Right atrium auricular region (tissue), 2 donors: ENCODE measurements around the gene DOK7. TPM values are rescaled to one million over a fixed set of nuclear protein-coding genes. Genes with fewer than 3 reads are reported as not detected.

Source experiments
- DNase-seq: peaks from one replicate; pipeline ENCODE4 v3.0.0-alpha.2; 2019; ENCODE audit warnings: low spot score
- H3K27ac ChIP-seq, 2 donors: fragments of 200-600 bp; sonication (generic); 1 replicate in 1 of 2; 2 replicates in 1 of 2; pipeline ENCODE4 v1.5.1; 2016 to 2019
- H3K27me3 ChIP-seq, 2 donors: fragments of 200-600 bp; sonication (generic); one replicate each; pipeline versions ENCODE4 v1.5.1 to v1.6.0; 2017 to 2019
- H3K36me3 ChIP-seq: fragments of 200-600 bp; sonication (generic); one replicate; pipeline ENCODE4 v1.5.1; 2016
- H3K4me1 ChIP-seq, 2 donors: fragments of 200-600 bp; sonication (generic); one replicate each; pipeline versions ENCODE4 v1.5.1 to v1.6.0; 2017 to 2019
- H3K4me3 ChIP-seq, 2 donors: fragments of 200-600 bp; sonication (generic); 1 replicate in 1 of 2; 2 replicates in 1 of 2; pipeline ENCODE4 v1.5.1; 2017 to 2019; ENCODE audit warnings: mild to moderate bottlenecking in 1 of 2, moderate library complexity in 1 of 2
- H3K9me3 ChIP-seq, 2 donors: fragments of 200-600 bp; sonication (generic); one replicate each; pipeline ENCODE4 v1.5.1; 2019
- CTCF ChIP-seq, 2 donors: fragments of 200-600 bp; sonication (generic); IDR thresholded peaks; one replicate each; pipeline ENCODE4 v1.5.1; 2019; ENCODE audit warnings: antibody characterized with exemption in 2 of 2
- total RNA-seq, 2 donors: library from RNA; depleted of rRNA; stranded (reverse); fragments of >200 nt; gene quantifications; one replicate each; pipeline ENCODE4 v1.1.0, GENCODE V29; 2016

The DOK7 gene
- total RNA-seq, 2 donors from 2014 or later: 31.0 to 68.9 TPM

GRCh38 chr4:3420956-3421355, 42.1 kb upstream of the DOK7 start:
- H3K9me3 ChIP-seq: no peaks in the 10 kb centered on the region
- no peaks in the 10 kb centered on the region for H3K27me3 ChIP-seq
- no peak overlapping the region for H3K4me3 ChIP-seq
- TF ChIP-seq CTCF (IDR thresholded peaks at IDR 0.05): no peak
- DNase-seq: no peak
- no peak overlapping the region for H3K27ac ChIP-seq
- no peaks in the 10 kb centered on the region for H3K4me1 ChIP-seq
- peaks cover 35% of the 10 kb centered on the region for H3K36me3 ChIP-seq

GRCh38 chr4:3421470-3421869, 41.6 kb upstream of the DOK7 start:
- TF ChIP-seq CTCF (IDR thresholded peaks at IDR 0.05): no peak
- Histone ChIP-seq H3K9me3 (no peaks in the 10 kb centered on the region), H3K4me1 (no peaks in the 10 kb centered on the region), H3K36me3 (peaks cover 30% of the 10 kb centered on the region), H3K27me3 (no peaks in the 10 kb centered on the region), H3K27ac (no peak overlapping the region), H3K4me3 (no peak overlapping the region)
- no peak for DNase-seq

GRCh38 chr4:3422241-3422801, 40.8 kb upstream of the DOK7 start:
- Histone ChIP-seq H3K36me3 (peaks cover 23% of the 10 kb centered on the region), H3K4me3 (no peak overlapping the region), H3K27me3 (no peaks in the 10 kb centered on the region), H3K4me1 (no peaks in the 10 kb centered on the region), H3K27ac (no peak overlapping the region), H3K9me3 (no peaks in the 10 kb centered on the region)
- DNase-seq: no peak
- TF ChIP-seq CTCF (IDR thresholded peaks at IDR 0.05): no peak

GRCh38 chr4:3422808-3423297, 40.3 kb upstream of the DOK7 start:
- TF ChIP-seq CTCF (IDR thresholded peaks at IDR 0.05): no peak
- no peak for DNase-seq
- H3K4me3 ChIP-seq: no peak overlapping the region
- no peak overlapping the region for H3K27ac ChIP-seq
- H3K9me3 ChIP-seq: no peaks in the 10 kb centered on the region
- H3K27me3 ChIP-seq: no peaks in the 10 kb centered on the region
- peaks cover 18% of the 10 kb centered on the region for H3K36me3 ChIP-seq
- H3K4me1 ChIP-seq: no peaks in the 10 kb centered on the region

- Histone ChIP-seq H3K9me3 (no peaks in the 10 kb centered on the region), H3K4me3 (no peak overlapping the region), H3K36me3 (peaks cover 13% of the 10 kb centered on the region), H3K27ac (no peak overlapping the region), H3K27me3 (no peaks in the 10 kb centered on the region), H3K4me1 (no peaks in the 10 kb centered on the region)
- DNase-seq: no peak
- no peak for TF ChIP-seq CTCF (IDR thresholded peaks at IDR 0.05)
Measured at GRCh38 chr4:3423406-3423805, 39.7 kb upstream of the DOK7 start.

GRCh38 chr4:3423952-3424351, 39.2 kb upstream of the DOK7 start:
- H3K4me3 ChIP-seq: no peak overlapping the region
- no peak for DNase-seq
- TF ChIP-seq CTCF (IDR thresholded peaks at IDR 0.05): no peak

More at GRCh38 chr4:3423952-3424351, 39.2 kb upstream of the DOK7 start:
- H3K36me3 ChIP-seq: peaks cover 10% of the 10 kb centered on the region
- no peak overlapping the region for H3K27ac ChIP-seq
- no peaks in the 10 kb centered on the region for H3K9me3 ChIP-seq
- H3K27me3 ChIP-seq: no peaks in the 10 kb centered on the region
- no peaks in the 10 kb centered on the region for H3K4me1 ChIP-seq
